ENCODE results near the gene PGAP2.

Gene PGAP2

GRCh38 chr11:3831378-3832239 is 23.2 kb downstream of the PGAP2 start:
- H3K4me1 ChIP-seq (ENCODE audit: control insufficient read depth in 2 of 2, insufficient read depth in 2 of 2, low read length in 2 of 2), result peaks cover 37 to 38% of the 10 kb centered on the region in 2 donors
- peaks cover 29 to 32% of the 10 kb centered on the region in 2 donors for H3K36me3 ChIP-seq (ENCODE audit: control insufficient read depth in 2 of 2, insufficient read depth in 2 of 2, low read length in 2 of 2)
- H3K9ac ChIP-seq (ENCODE audit: low read depth in 1 of 2, low read length in 2 of 2), result no peak overlapping the region
- no peaks in the 10 kb centered on the region for H3K9me3 ChIP-seq (ENCODE audit: control insufficient read depth in 2 of 2, low read length in 2 of 2)
- no peaks in the 10 kb centered on the region for H3K27me3 ChIP-seq (ENCODE audit: control insufficient read depth in 2 of 2, insufficient read depth in 2 of 2, low read length in 2 of 2)
- H3K4me3 ChIP-seq (ENCODE audit: low read length in 2 of 2), result no peak overlapping the region
- peak overlapping the region in 1 of 2 donors; percentile 50 for H3K27ac ChIP-seq (ENCODE audit: low read depth in 2 of 2, low read length in 2 of 2)

GRCh38 chr11:3832816-3833215 is 24.5 kb downstream of the PGAP2 start:
- peak overlapping the region; percentile 9 to 52 for H3K27ac ChIP-seq (ENCODE audit: low read depth in 2 of 2, low read length in 2 of 2)

GRCh38 chr11:3833449-3833848 is 25.1 kb downstream of the PGAP2 start:
- no peaks in the 10 kb centered on the region for H3K27me3 ChIP-seq (ENCODE audit: control insufficient read depth in 2 of 2, insufficient read depth in 2 of 2, low read length in 2 of 2)
- H3K9ac ChIP-seq (ENCODE audit: low read depth in 1 of 2, low read length in 2 of 2), result no peak overlapping the region
- no peaks in the 10 kb centered on the region for H3K9me3 ChIP-seq (ENCODE audit: control insufficient read depth in 2 of 2, low read length in 2 of 2)
- H3K4me3 ChIP-seq (ENCODE audit: low read length in 2 of 2), result no peak overlapping the region
- H3K27ac ChIP-seq (ENCODE audit: low read depth in 2 of 2, low read length in 2 of 2), result no peak overlapping the region
- peaks cover 44 to 51% of the 10 kb centered on the region in 2 donors for H3K4me1 ChIP-seq (ENCODE audit: control insufficient read depth in 2 of 2, insufficient read depth in 2 of 2, low read length in 2 of 2)
- peaks cover 15 to 17% of the 10 kb centered on the region in 2 donors for H3K36me3 ChIP-seq (ENCODE audit: control insufficient read depth in 2 of 2, insufficient read depth in 2 of 2, low read length in 2 of 2)

More at GRCh38 chr11:3832816-3833215, 24.5 kb downstream of the PGAP2 start:
- H3K4me1 ChIP-seq (ENCODE audit: control insufficient read depth in 2 of 2, insufficient read depth in 2 of 2, low read length in 2 of 2), result peaks cover 44 to 47% of the 10 kb centered on the region in 2 donors
- H3K9me3 ChIP-seq (ENCODE audit: control insufficient read depth in 2 of 2, low read length in 2 of 2), result no peaks in the 10 kb centered on the region
- H3K9ac ChIP-seq (ENCODE audit: low read depth in 1 of 2, low read length in 2 of 2), result no peak overlapping the region
- no peaks in the 10 kb centered on the region for H3K27me3 ChIP-seq (ENCODE audit: control insufficient read depth in 2 of 2, insufficient read depth in 2 of 2, low read length in 2 of 2)
- H3K4me3 ChIP-seq (ENCODE audit: low read length in 2 of 2), result no peak overlapping the region
- H3K36me3 ChIP-seq (ENCODE audit: control insufficient read depth in 2 of 2, insufficient read depth in 2 of 2, low read length in 2 of 2), result peaks cover 19 to 20% of the 10 kb centered on the region in 2 donors

GRCh38 chr11:3834349-3834663 is 25.9 kb downstream of the PGAP2 start:
- Histone ChIP-seq H3K4me3 (ENCODE audit: low read length in 2 of 2) (peak overlapping the region in 1 of 2 donors; percentile 41), H3K9me3 (ENCODE audit: control insufficient read depth in 2 of 2, low read length in 2 of 2) (no peaks in the 10 kb centered on the region), H3K4me1 (ENCODE audit: control insufficient read depth in 2 of 2, insufficient read depth in 2 of 2, low read length in 2 of 2) (peaks cover 51 to 54% of the 10 kb centered on the region in 2 donors), H3K27me3 (ENCODE audit: control insufficient read depth in 2 of 2, insufficient read depth in 2 of 2, low read length in 2 of 2) (no peaks in the 10 kb centered on the region), H3K27ac (ENCODE audit: low read depth in 2 of 2, low read length in 2 of 2) (peak overlapping the region; percentile 56 to 59), H3K36me3 (ENCODE audit: control insufficient read depth in 2 of 2, insufficient read depth in 2 of 2, low read length in 2 of 2) (peaks cover 13 to 17% of the 10 kb centered on the region in 2 donors), H3K9ac (ENCODE audit: low read depth in 1 of 2, low read length in 2 of 2) (peak overlapping the region; percentile 19 to 47)

GRCh38 chr11:3834664-3835461 is 26.5 kb downstream of the PGAP2 start:
- Histone ChIP-seq H3K4me3 (ENCODE audit: low read length in 2 of 2) (peak overlapping the region in 1 of 2 donors; percentile 41), H3K27ac (ENCODE audit: low read depth in 2 of 2, low read length in 2 of 2) (peak overlapping the region; percentile 56 to 59), H3K4me1 (ENCODE audit: control insufficient read depth in 2 of 2, insufficient read depth in 2 of 2, low read length in 2 of 2) (peaks cover 54 to 57% of the 10 kb centered on the region in 2 donors)

GRCh38 chr11:3835751-3836150 is 27.4 kb downstream of the PGAP2 start:
- Histone ChIP-seq H3K27ac (ENCODE audit: low read depth in 2 of 2, low read length in 2 of 2) (peak overlapping the region; percentile 40 to 56), H3K4me3 (ENCODE audit: low read length in 2 of 2) (peak overlapping the region; percentile 1 to 14), H3K36me3 (ENCODE audit: control insufficient read depth in 2 of 2, insufficient read depth in 2 of 2, low read length in 2 of 2) (peaks cover 9 to 14% of the 10 kb centered on the region in 2 donors), H3K9me3 (ENCODE audit: control insufficient read depth in 2 of 2, low read length in 2 of 2) (no peaks in the 10 kb centered on the region), H3K4me1 (ENCODE audit: control insufficient read depth in 2 of 2, insufficient read depth in 2 of 2, low read length in 2 of 2) (peaks cover 53 to 60% of the 10 kb centered on the region in 2 donors), H3K27me3 (ENCODE audit: control insufficient read depth in 2 of 2, insufficient read depth in 2 of 2, low read length in 2 of 2) (no peaks in the 10 kb centered on the region), H3K9ac (ENCODE audit: low read depth in 1 of 2, low read length in 2 of 2) (peak overlapping the region in 1 of 2 donors; percentile 10)

More at GRCh38 chr11:3834664-3835461, 26.5 kb downstream of the PGAP2 start:
- peak overlapping the region in 1 of 2 donors; percentile 19 for H3K9ac ChIP-seq (ENCODE audit: low read depth in 1 of 2, low read length in 2 of 2)
- no peaks in the 10 kb centered on the region for H3K9me3 ChIP-seq (ENCODE audit: control insufficient read depth in 2 of 2, low read length in 2 of 2)
- H3K36me3 ChIP-seq (ENCODE audit: control insufficient read depth in 2 of 2, insufficient read depth in 2 of 2, low read length in 2 of 2), result peaks cover 11 to 16% of the 10 kb centered on the region in 2 donors
- H3K27me3 ChIP-seq (ENCODE audit: control insufficient read depth in 2 of 2, insufficient read depth in 2 of 2, low read length in 2 of 2), result no peaks in the 10 kb centered on the region

- H3K4me3 ChIP-seq (ENCODE audit: low read length in 2 of 2), result peak overlapping the region in 1 of 2 donors; percentile 57
- no peaks in the 10 kb centered on the region for H3K9me3 ChIP-seq (ENCODE audit: control insufficient read depth in 2 of 2, low read length in 2 of 2)
- peak overlapping the region; percentile 30 to 71 for H3K27ac ChIP-seq (ENCODE audit: low read depth in 2 of 2, low read length in 2 of 2)
- H3K36me3 ChIP-seq (ENCODE audit: control insufficient read depth in 2 of 2, insufficient read depth in 2 of 2, low read length in 2 of 2), result peaks cover 7 to 9% of the 10 kb centered on the region in 2 donors
- peaks cover 53 to 61% of the 10 kb centered on the region in 2 donors for H3K4me1 ChIP-seq (ENCODE audit: control insufficient read depth in 2 of 2, insufficient read depth in 2 of 2, low read length in 2 of 2)
- no peaks in the 10 kb centered on the region for H3K27me3 ChIP-seq (ENCODE audit: control insufficient read depth in 2 of 2, insufficient read depth in 2 of 2, low read length in 2 of 2)
- H3K9ac ChIP-seq (ENCODE audit: low read depth in 1 of 2, low read length in 2 of 2), result peak overlapping the region in 1 of 2 donors; percentile 24
Observed at GRCh38 chr11:3836903-3837302, 28.5 kb downstream of the PGAP2 start.

- no peak overlapping the region for H3K9ac ChIP-seq (ENCODE audit: low read depth in 1 of 2, low read length in 2 of 2)
- peaks cover 46 to 54% of the 10 kb centered on the region in 2 donors for H3K4me1 ChIP-seq (ENCODE audit: control insufficient read depth in 2 of 2, insufficient read depth in 2 of 2, low read length in 2 of 2)
- H3K36me3 ChIP-seq (ENCODE audit: control insufficient read depth in 2 of 2, insufficient read depth in 2 of 2, low read length in 2 of 2), result peaks cover 0 to 4% of the 10 kb centered on the region in 2 donors
- H3K27ac ChIP-seq (ENCODE audit: low read depth in 2 of 2, low read length in 2 of 2), result peak overlapping the region; percentile 42 to 96
- no peaks in the 10 kb centered on the region for H3K27me3 ChIP-seq (ENCODE audit: control insufficient read depth in 2 of 2, insufficient read depth in 2 of 2, low read length in 2 of 2)
- H3K4me3 ChIP-seq (ENCODE audit: low read length in 2 of 2), result peak overlapping the region in 1 of 2 donors; percentile 57
- H3K9me3 ChIP-seq (ENCODE audit: control insufficient read depth in 2 of 2, low read length in 2 of 2), result no peaks in the 10 kb centered on the region
Observed at GRCh38 chr11:3837793-3838192, 29.4 kb downstream of the PGAP2 start.

- Histone ChIP-seq H3K36me3 (ENCODE audit: control insufficient read depth in 2 of 2, insufficient read depth in 2 of 2, low read length in 2 of 2) (peaks cover 0 to 3% of the 10 kb centered on the region in 2 donors), H3K27me3 (ENCODE audit: control insufficient read depth in 2 of 2, insufficient read depth in 2 of 2, low read length in 2 of 2) (no peaks in the 10 kb centered on the region), H3K9ac (ENCODE audit: low read depth in 1 of 2, low read length in 2 of 2) (peak overlapping the region in 1 of 2 donors; percentile 42), H3K4me3 (ENCODE audit: low read length in 2 of 2) (peak overlapping the region; percentile 86 to 88), H3K4me1 (ENCODE audit: control insufficient read depth in 2 of 2, insufficient read depth in 2 of 2, low read length in 2 of 2) (peaks cover 42 to 51% of the 10 kb centered on the region in 2 donors), H3K9me3 (ENCODE audit: control insufficient read depth in 2 of 2, low read length in 2 of 2) (no peaks in the 10 kb centered on the region), H3K27ac (ENCODE audit: low read depth in 2 of 2, low read length in 2 of 2) (peak overlapping the region; percentile 42 to 96)
Observed at GRCh38 chr11:3838504-3838903, 30.1 kb downstream of the PGAP2 start.

All from mucosa of rectum (tissue), 2 donors.